H9 (cell line): ENCODE results near the gene RPGR. TPM values are rescaled to one million over a fixed set of nuclear protein-coding genes. Genes with fewer than 3 reads are reported as not detected.

Experiments used
- DNase-seq: peaks from one replicate; pipeline ENCODE4 v3.0.0-alpha.2; 2017
- H2AFZ ChIP-seq: one replicate; pipeline ENCODE4 v1.6.1; 2013; ENCODE audit warnings: mild to moderate bottlenecking, low read length, control low read depth, moderate library complexity
- H2AK5ac ChIP-seq: 2 replicates; pipeline ENCODE4 v1.6.1; 2013; ENCODE audit warnings: low read length, control low read depth, mixed read lengths; ENCODE audit not compliant: insufficient read length
- H2BK120ac ChIP-seq: one replicate; pipeline ENCODE4 v1.6.1; 2013; ENCODE audit warnings: low read depth, mild to moderate bottlenecking, low read length, control low read depth, inconsistent platforms; ENCODE audit not compliant: poor library complexity, severe bottlenecking
- H2BK12ac ChIP-seq: 2 replicates; pipeline ENCODE4 v1.6.1; 2013; ENCODE audit warnings: low read length, control low read depth, mixed read lengths, low read depth; ENCODE audit not compliant: insufficient read length
- H2BK15ac ChIP-seq: 2 replicates; pipeline ENCODE4 v1.6.1; 2013; ENCODE audit warnings: low read depth, low read length, control low read depth
- H2BK20ac ChIP-seq: one replicate; pipeline ENCODE4 v1.6.1; 2013; ENCODE audit warnings: low read depth, mild to moderate bottlenecking, low read length, control low read depth, inconsistent platforms; ENCODE audit not compliant: poor library complexity, severe bottlenecking
- H2BK5ac ChIP-seq: 2 replicates; pipeline ENCODE4 v1.6.1; 2013; ENCODE audit warnings: low read length, control low read depth, mixed read lengths; ENCODE audit not compliant: insufficient read length
- H3K14ac ChIP-seq: 2 replicates; pipeline ENCODE4 v1.6.1; 2013; ENCODE audit warnings: low read length, control low read depth; ENCODE audit not compliant: insufficient read depth
- H3K18ac ChIP-seq: 2 replicates; pipeline ENCODE4 v1.6.1; 2013; ENCODE audit warnings: low read depth, mild to moderate bottlenecking, mixed read lengths, low read length, control low read depth; ENCODE audit not compliant: insufficient read length
- H3K23ac ChIP-seq: 2 replicates; pipeline ENCODE4 v1.6.1; 2013; ENCODE audit warnings: low read length, control low read depth, mixed read lengths, low read depth; ENCODE audit not compliant: insufficient read length
- H3K23me2 ChIP-seq: 2 replicates; pipeline ENCODE4 v1.6.1; 2013; ENCODE audit warnings: low read depth, mild to moderate bottlenecking, mixed read lengths, low read length, control low read depth; ENCODE audit not compliant: insufficient read length, poor library complexity, severe bottlenecking
- H3K27ac ChIP-seq: 2 replicates; pipeline ENCODE4 v1.5.1; 2013; ENCODE audit warnings: low read length, control low read depth, mixed read lengths, low read depth; ENCODE audit not compliant: insufficient read length
- H3K27me3 ChIP-seq: 2 replicates; pipeline ENCODE4 v1.6.1; 2013; ENCODE audit warnings: low read length, control low read depth, inconsistent platforms; ENCODE audit not compliant: insufficient read depth
- H3K4ac ChIP-seq: 2 replicates; pipeline ENCODE4 v1.6.1; 2013; ENCODE audit warnings: low read depth, mild to moderate bottlenecking, control low read depth, inconsistent platforms, low read length, moderate library complexity
- H3K4me1 ChIP-seq: 2 replicates; pipeline ENCODE4 v1.6.1; 2013; ENCODE audit warnings: low read length, control low read depth, inconsistent platforms; ENCODE audit not compliant: insufficient read depth
- H3K4me2 ChIP-seq: 2 replicates; pipeline ENCODE4 v1.6.1; 2013; ENCODE audit warnings: low read length, control low read depth, mixed read lengths; ENCODE audit not compliant: insufficient read length, insufficient read depth
- H3K56ac ChIP-seq: 2 replicates; pipeline ENCODE4 v1.6.1; 2013; ENCODE audit warnings: low read depth, mild to moderate bottlenecking, mixed read lengths, low read length, control low read depth; ENCODE audit not compliant: insufficient read length
- H3K79me1 ChIP-seq: 2 replicates; pipeline ENCODE4 v1.6.1; 2013; ENCODE audit warnings: low read depth, mild to moderate bottlenecking, moderate library complexity, low read length, control low read depth, inconsistent platforms; ENCODE audit not compliant: insufficient read depth, poor library complexity, severe bottlenecking
- H3K79me2 ChIP-seq: 2 replicates; pipeline ENCODE4 v1.6.1; 2013; ENCODE audit warnings: low read length, control low read depth, inconsistent platforms; ENCODE audit not compliant: insufficient read depth
- H3K9ac ChIP-seq: 2 replicates; pipeline ENCODE4 v1.6.1; 2013; ENCODE audit warnings: low read length, control low read depth, mixed read lengths; ENCODE audit not compliant: insufficient read length; ENCODE audit errors: extremely low read depth
- H3K9me3 ChIP-seq: one replicate; pipeline ENCODE4 v1.6.1; 2013; ENCODE audit warnings: low read depth, low read length, inconsistent platforms; ENCODE audit not compliant: control insufficient read depth
- H3T11ph ChIP-seq: one replicate; pipeline ENCODE4 v1.6.1; 2013; ENCODE audit warnings: mild to moderate bottlenecking, low read length, control low read depth, inconsistent platforms
- H4K20me1 ChIP-seq: one replicate; pipeline ENCODE4 v1.6.1; 2013; ENCODE audit not compliant: control insufficient read depth, insufficient read length, insufficient read depth
- H4K5ac ChIP-seq: 2 replicates; pipeline ENCODE4 v1.6.1; 2013; ENCODE audit warnings: low read depth, mild to moderate bottlenecking, mixed read lengths, low read length, control low read depth; ENCODE audit not compliant: insufficient read length
- H4K8ac ChIP-seq: replicated peaks from 2 replicates; pipeline ENCODE4 v1.6.1; 2013; ENCODE audit warnings: low read length, control low read depth, mixed read lengths, low read depth; ENCODE audit not compliant: insufficient read length
- H4K91ac ChIP-seq: 2 replicates; pipeline ENCODE4 v1.6.1; 2013; ENCODE audit warnings: low read depth, mild to moderate bottlenecking, moderate library complexity, mixed read lengths, low read length, control low read depth; ENCODE audit not compliant: insufficient read length
- H3K27ac Mint-ChIP-seq, 3 experiments: 2 replicates in 2 of 3; 3 replicates in 1 of 3; pipeline ENCODE4 v1.8.0; 2020 to 2021; ENCODE audit warnings: mixed read lengths in 3 of 3, mild to moderate bottlenecking in 1 of 3, moderate library complexity in 1 of 3
- H3K27me3 Mint-ChIP-seq: 2 replicates; pipeline ENCODE4 v1.8.0; 2021; ENCODE audit warnings: low read depth, mild to moderate bottlenecking, moderate library complexity, mixed read lengths
- H3K36me3 Mint-ChIP-seq, 3 experiments: 2 replicates in 2 of 3; 3 replicates in 1 of 3; pipeline ENCODE4 v1.8.0; 2020 to 2021; ENCODE audit warnings: low read depth in 3 of 3, mixed read lengths in 3 of 3; ENCODE audit not compliant: insufficient read depth in 1 of 3
- H3K4me1 Mint-ChIP-seq, 2 experiments: 2 replicates each; pipeline ENCODE4 v1.8.0; 2020; ENCODE audit warnings: mixed read lengths in 2 of 2
- H3K4me3 Mint-ChIP-seq, 2 experiments: 2 replicates in 1 of 2; 3 replicates in 1 of 2; pipeline ENCODE4 v1.8.0; 2020 to 2021; ENCODE audit warnings: mild to moderate bottlenecking in 2 of 2, mixed read lengths in 2 of 2, moderate library complexity in 1 of 2
- H3K9me3 Mint-ChIP-seq, 2 experiments: 2 replicates in 1 of 2; 3 replicates in 1 of 2; pipeline ENCODE4 v1.8.0; 2020; ENCODE audit warnings: mild to moderate bottlenecking in 2 of 2, mixed read lengths in 2 of 2, moderate library complexity in 1 of 2
- WGBS: extraction: QIAGEN DNeasy Blood & Tissue Kit; methylation state at CpG from one replicate; pipeline ENCODE4 v1.1.7; 2013; ENCODE audit warnings: missing lambda C conversion rate, low lambda C conversion rate, mixed read lengths; ENCODE audit not compliant: insufficient read length; ENCODE audit errors: extremely low coverage; 5-methylcytosine and 5-hydroxymethylcytosine counted together
- total RNA-seq: library from RNA; stranded (reverse); gene quantifications from 2 replicates; pipeline ENCODE4 v1.2.1, GENCODE V29; 2021
- TF ChIP-seq, protein P1 (sequence below): fragments of 200-600 bp; sonication (generic); conservative IDR thresholded peaks from 3 replicates; pipeline ENCODE4 v1.8.0; 2021; ENCODE audit warnings: antibody characterized with exemption, mild to moderate bottlenecking

The RPGR gene
- total RNA-seq, 1 experiment from 2014 or later, result 7.3 TPM

DNA sequence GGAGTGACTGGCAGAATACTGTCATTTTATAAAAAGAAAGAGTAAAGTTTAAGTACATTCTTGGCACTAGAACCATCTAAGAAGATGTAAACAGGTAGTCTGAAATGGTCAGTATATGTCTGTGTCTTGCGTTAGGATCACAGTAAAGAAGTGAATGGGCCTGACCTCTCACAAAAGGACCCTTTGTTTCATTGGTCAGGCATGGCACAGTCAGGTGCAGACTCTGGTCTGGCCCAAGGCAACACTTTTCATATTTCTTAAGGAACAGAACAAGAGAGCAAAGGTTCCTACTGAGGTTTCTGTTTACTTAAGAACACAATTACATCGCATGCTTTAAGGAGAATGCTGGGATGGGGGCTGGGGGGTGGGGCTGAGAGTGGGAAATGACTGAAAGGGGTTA, 48.1 kb downstream of the RPGR start:
- H3K14ac ChIP-seq, result no peak overlapping the region
- no peak overlapping the region for H3K27ac ChIP-seq
- H4K8ac ChIP-seq, result no peak overlapping the region
- no peak overlapping the region for H3K18ac ChIP-seq
- H3K27me3 Mint-ChIP-seq, result no peaks in the 10 kb centered on the region; the same call in 1 of the 2 replicates
- no peaks in the 10 kb centered on the region for H4K20me1 ChIP-seq
- no peaks in the 10 kb centered on the region for H3K23me2 ChIP-seq
- no peak overlapping the region for H3T11ph ChIP-seq
- no peak overlapping the region for H2BK120ac ChIP-seq
- H2BK20ac ChIP-seq, result no peak overlapping the region
- H3K4me1 Mint-ChIP-seq, result peaks cover 11 to 12% of the 10 kb centered on the region in 2 experiments
- no peak overlapping the region for H2BK5ac ChIP-seq
- H3K4me2 ChIP-seq, result no peak overlapping the region
- DNase-seq, result no peak
- H3K27ac Mint-ChIP-seq, result no peak overlapping the region
- no peak overlapping the region for H2AFZ ChIP-seq
- H3K9ac ChIP-seq, result no peak overlapping the region
- no peaks in the 10 kb centered on the region for H3K27me3 ChIP-seq
- no peak overlapping the region for H4K91ac ChIP-seq
- H3K79me2 ChIP-seq, result no peaks in the 10 kb centered on the region
- H3K9me3 ChIP-seq, result no peaks in the 10 kb centered on the region
- H3K79me1 ChIP-seq, result no peaks in the 10 kb centered on the region
- H3K4ac ChIP-seq, result no peak overlapping the region
- H3K9me3 Mint-ChIP-seq, result peaks cover 38 to 50% of the 10 kb centered on the region in 2 experiments
- H3K4me3 Mint-ChIP-seq, result no peak overlapping the region; a peak in 1 of 5 replicates
- TF ChIP-seq, protein P1, sequence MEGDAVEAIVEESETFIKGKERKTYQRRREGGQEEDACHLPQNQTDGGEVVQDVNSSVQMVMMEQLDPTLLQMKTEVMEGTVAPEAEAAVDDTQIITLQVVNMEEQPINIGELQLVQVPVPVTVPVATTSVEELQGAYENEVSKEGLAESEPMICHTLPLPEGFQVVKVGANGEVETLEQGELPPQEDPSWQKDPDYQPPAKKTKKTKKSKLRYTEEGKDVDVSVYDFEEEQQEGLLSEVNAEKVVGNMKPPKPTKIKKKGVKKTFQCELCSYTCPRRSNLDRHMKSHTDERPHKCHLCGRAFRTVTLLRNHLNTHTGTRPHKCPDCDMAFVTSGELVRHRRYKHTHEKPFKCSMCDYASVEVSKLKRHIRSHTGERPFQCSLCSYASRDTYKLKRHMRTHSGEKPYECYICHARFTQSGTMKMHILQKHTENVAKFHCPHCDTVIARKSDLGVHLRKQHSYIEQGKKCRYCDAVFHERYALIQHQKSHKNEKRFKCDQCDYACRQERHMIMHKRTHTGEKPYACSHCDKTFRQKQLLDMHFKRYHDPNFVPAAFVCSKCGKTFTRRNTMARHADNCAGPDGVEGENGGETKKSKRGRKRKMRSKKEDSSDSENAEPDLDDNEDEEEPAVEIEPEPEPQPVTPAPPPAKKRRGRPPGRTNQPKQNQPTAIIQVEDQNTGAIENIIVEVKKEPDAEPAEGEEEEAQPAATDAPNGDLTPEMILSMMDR, result no peak
- H4K5ac ChIP-seq, result no peak overlapping the region
- no peaks in the 10 kb centered on the region for H3K4me1 ChIP-seq
- no peak overlapping the region for H2AK5ac ChIP-seq
- H3K23ac ChIP-seq, result no peak overlapping the region
- H2BK15ac ChIP-seq, result no peak overlapping the region
- H3K36me3 Mint-ChIP-seq, result peaks cover 0 to under 1% (median 0%) of the 10 kb centered on the region in 3 experiments; a peak in 1 of 7 replicates
- no peak overlapping the region for H2BK12ac ChIP-seq
- WGBS, result no CpG with 5 or more reads among the region's 2 CpGs
- no peak overlapping the region for H3K56ac ChIP-seq
